GM23248 (cell line): Measurements from ENCODE around the gene C11orf68. TPM values are rescaled to one million over a fixed set of nuclear protein-coding genes. Genes with fewer than 3 reads are reported as not detected.
A peak's percentile ranks its signal among the peaks of the same experiment; 100 is the strongest.
"Not testable (repeated sequence)": the region's sequence is repeated elsewhere in the genome, so short reads cannot be mapped to it uniquely, and the experiment has no call there.

Source experiments
- DNase-seq: peaks from one replicate; pipeline ENCODE4 v3.0.0-alpha.2; 2015
- H2AFZ ChIP-seq: fragments of 200-600 bp; sonication (generic); 2 replicates; pipeline ENCODE4 v1.6.1; 2016; ENCODE audit warnings: antibody characterized with exemption
- H3F3A ChIP-seq: fragments of 200-600 bp; sonication (generic); 2 replicates; pipeline ENCODE4 v1.6.1; 2016; ENCODE audit warnings: mild to moderate bottlenecking, antibody characterized with exemption, mixed run types; ENCODE audit not compliant: insufficient read depth
- H3K27ac ChIP-seq: fragments of 200-600 bp; sonication (generic); 2 replicates; pipeline ENCODE4 v1.5.1; 2016; ENCODE audit warnings: mild to moderate bottlenecking
- H3K27me3 ChIP-seq: fragments of 200-600 bp; sonication (generic); replicated peaks from 2 replicates; pipeline ENCODE4 v1.6.1; 2016; ENCODE audit warnings: mild to moderate bottlenecking; ENCODE audit not compliant: insufficient read depth
- H3K36me3 ChIP-seq: fragments of 200-600 bp; sonication (generic); 2 replicates; pipeline ENCODE4 v1.6.1; 2016; ENCODE audit warnings: low read depth, mild to moderate bottlenecking
- H3K4me1 ChIP-seq: fragments of 200-600 bp; sonication (generic); 2 replicates; pipeline ENCODE4 v1.6.1; 2016; ENCODE audit warnings: mild to moderate bottlenecking; ENCODE audit not compliant: insufficient read depth
- H3K4me2 ChIP-seq: fragments of 200-600 bp; sonication (generic); one replicate; pipeline ENCODE4 v1.6.1; 2016; ENCODE audit warnings: mild to moderate bottlenecking; ENCODE audit not compliant: unreplicated experiment
- H3K4me3 ChIP-seq: fragments of 200-600 bp; sonication (generic); 2 replicates; pipeline ENCODE4 v1.5.1; 2016; ENCODE audit warnings: mild to moderate bottlenecking
- H3K79me2 ChIP-seq: fragments of 200-600 bp; sonication (generic); 2 replicates; pipeline ENCODE4 v1.6.1; 2016; ENCODE audit warnings: mild to moderate bottlenecking; ENCODE audit not compliant: insufficient read depth
- H3K9ac ChIP-seq: fragments of 200-600 bp; sonication (generic); 2 replicates; pipeline ENCODE4 v1.6.1; 2016; ENCODE audit warnings: mild to moderate bottlenecking
- H3K9me2 ChIP-seq: fragments of 200-600 bp; sonication (generic); 2 replicates; pipeline ENCODE4 v1.6.1; 2016; ENCODE audit warnings: mixed run types, mild to moderate bottlenecking, moderate library complexity; ENCODE audit not compliant: insufficient read depth
- H3K9me3 ChIP-seq: fragments of 200-600 bp; sonication (generic); one replicate; pipeline ENCODE4 v1.6.1; 2017; ENCODE audit warnings: low read depth
- H4K20me1 ChIP-seq: fragments of 200-600 bp; sonication (generic); 2 replicates; pipeline ENCODE4 v1.6.0; 2016; ENCODE audit not compliant: insufficient read depth
- EZH2 ChIP-seq: fragments of 200-600 bp; sonication (generic); IDR thresholded peaks from 2 replicates; pipeline ENCODE4 v1.6.1; 2018; ENCODE audit warnings: antibody characterized with exemption, mild to moderate bottlenecking; ENCODE audit not compliant: insufficient read depth, poor library complexity, severe bottlenecking
- EZH2phosphoT487 ChIP-seq: fragments of 200-600 bp; sonication (generic); IDR thresholded peaks from 2 replicates; pipeline ENCODE4 v1.6.1; 2018; ENCODE audit warnings: antibody characterized with exemption, moderate library complexity, mild to moderate bottlenecking, low read depth; ENCODE audit not compliant: insufficient read depth
- WGBS, 2 experiments: methylation state at CpG; one replicate each; pipeline ENCODE4 v1.1.6; 2015 to 2017; ENCODE audit warnings: low lambda C conversion rate in 2 of 2, low coverage in 1 of 2; ENCODE audit errors: missing lambda C conversion rate in 2 of 2; 5-methylcytosine and 5-hydroxymethylcytosine counted together
- in situ Hi-C: fragments of 300-500 bp; cut with MboI; formaldehyde crosslinking; loops from 2 replicates; pipeline ENCODE4 v1.15.0; 2020
- polyA plus RNA-seq: library from polyadenylated mRNA; unstranded; fragments of >200 nt; fragmentation: Nextera tagmentation; extraction: Ambion mirVana; gene quantifications from 2 replicates; pipeline ENCODE4 v1.2.1, GENCODE V29; 2016
- total RNA-seq: library from RNA; depleted of rRNA; stranded (reverse); fragments of >200 nt; shearing (Covaris generic); gene quantifications from 2 replicates; pipeline ENCODE4 v1.2.3, GENCODE V29; 2014

Gene C11orf68
- total and polyA plus RNA-seq, 2 experiments from 2014 or later = 50.5 to 91.5 TPM

DNA sequence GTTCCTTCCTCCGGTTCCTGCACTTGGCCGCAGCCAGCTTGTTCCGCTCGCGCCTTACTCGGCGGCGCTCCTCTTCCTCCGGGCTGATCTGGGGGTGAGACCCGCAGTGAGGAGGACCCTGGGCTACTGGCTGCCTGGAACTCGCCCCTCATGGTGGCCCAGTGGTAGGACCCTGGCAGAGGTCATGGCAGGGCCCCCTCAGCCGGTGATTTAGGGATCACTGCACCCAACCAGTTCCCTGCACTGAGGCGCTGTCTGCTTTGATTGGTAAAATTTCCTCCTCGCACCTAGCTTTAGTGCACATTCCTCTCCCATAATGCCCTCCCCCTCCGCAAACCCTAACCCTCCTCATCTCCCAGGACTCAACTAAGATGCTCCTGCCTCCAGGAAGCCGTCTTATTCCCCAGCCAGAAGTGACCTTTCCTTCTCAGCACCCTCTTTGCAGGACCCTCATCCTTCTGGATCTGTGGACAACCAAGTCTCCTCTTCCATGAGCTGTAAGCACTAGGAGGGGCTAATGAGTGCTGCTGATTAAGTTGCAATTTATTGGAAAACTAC is 24.7 kb downstream of the C11orf68 start:
- Histone ChIP-seq H3K27me3 (no peaks in the 10 kb centered on the region), H3F3A (peaks cover 78% of the 10 kb centered on the region), H3K79me2 (peaks cover 80% of the 10 kb centered on the region), H3K36me3 (peaks cover 43% of the 10 kb centered on the region; the same call in 1 of the 2 replicates), H3K4me1 (peaks cover 66% of the 10 kb centered on the region), H3K9me2 (no peaks in the 10 kb centered on the region), H4K20me1 (peaks cover 7% of the 10 kb centered on the region), H3K27ac (peak overlapping the region; percentile 99), H2AFZ (no peak overlapping the region), H3K9me3 (no peaks in the 10 kb centered on the region), H3K4me2 (peak overlapping the region; percentile 93), H3K4me3 (peak overlapping the region; percentile 95), H3K9ac (peak overlapping the region; percentile 99)
- WGBS, 2 experiments = 88 to 89% methylated on average over 16 of the region's 16 CpGs
- no peak for DNase-seq
- no peak for TF ChIP-seq EZH2phosphoT487
- no peak for TF ChIP-seq EZH2
- in situ Hi-C loops = no loop called here

DNA sequence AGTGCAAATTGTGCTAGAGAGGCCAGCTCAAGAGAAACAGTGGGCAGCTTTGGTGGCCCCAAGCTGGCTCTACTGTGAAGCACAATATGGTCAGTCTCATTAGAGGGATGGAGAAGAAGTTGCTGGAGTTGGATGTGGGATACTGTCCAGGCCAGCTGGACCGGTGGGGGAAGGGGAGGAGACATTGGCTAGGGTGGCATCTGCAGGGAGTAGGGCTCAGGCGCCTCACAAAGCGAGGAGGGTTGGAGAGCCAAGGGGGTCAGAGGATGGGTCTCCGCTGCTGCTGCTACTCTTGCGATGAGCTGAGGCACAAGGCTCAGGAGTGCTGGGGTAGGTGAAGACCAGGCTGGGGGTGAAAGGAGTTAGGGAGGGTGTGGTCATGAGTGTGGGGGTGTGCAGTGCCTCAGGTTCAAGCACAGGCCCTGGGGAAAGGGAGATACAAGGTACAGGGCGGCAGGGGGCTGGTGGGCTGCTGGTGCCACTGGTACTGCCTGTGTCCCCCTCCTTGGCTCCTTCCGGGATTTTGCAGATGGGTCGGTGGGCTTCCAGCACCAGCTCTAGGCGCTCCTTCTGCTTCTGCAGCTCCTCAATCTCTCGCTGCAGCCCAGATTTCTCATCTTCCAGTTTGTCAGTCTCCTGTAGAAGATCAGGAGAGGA is 26.1 kb downstream of the C11orf68 start:
- Histone ChIP-seq H2AFZ (no peak overlapping the region), H4K20me1 (peaks cover 7% of the 10 kb centered on the region), H3K4me3 (peak overlapping the region; percentile 95), H3K4me1 (peaks cover 62% of the 10 kb centered on the region), H3K9me2 (no peaks in the 10 kb centered on the region), H3K36me3 (peaks cover 36% of the 10 kb centered on the region; the same call in 1 of the 2 replicates), H3K27me3 (no peaks in the 10 kb centered on the region), H3K79me2 (peaks cover 68% of the 10 kb centered on the region), H3K9me3 (no peaks in the 10 kb centered on the region), H3K27ac (peak overlapping the region; percentile 99), H3K4me2 (peak overlapping the region; percentile 93), H3K9ac (peak overlapping the region; percentile 99), H3F3A (peaks cover 75% of the 10 kb centered on the region)
- in situ Hi-C loops = no loop called here
- DNase-seq = no peak
- WGBS, 2 experiments = 50 to 55% methylated on average over 10 of the region's 10 CpGs
- no peak for TF ChIP-seq EZH2
- no peak for TF ChIP-seq EZH2phosphoT487

DNA sequence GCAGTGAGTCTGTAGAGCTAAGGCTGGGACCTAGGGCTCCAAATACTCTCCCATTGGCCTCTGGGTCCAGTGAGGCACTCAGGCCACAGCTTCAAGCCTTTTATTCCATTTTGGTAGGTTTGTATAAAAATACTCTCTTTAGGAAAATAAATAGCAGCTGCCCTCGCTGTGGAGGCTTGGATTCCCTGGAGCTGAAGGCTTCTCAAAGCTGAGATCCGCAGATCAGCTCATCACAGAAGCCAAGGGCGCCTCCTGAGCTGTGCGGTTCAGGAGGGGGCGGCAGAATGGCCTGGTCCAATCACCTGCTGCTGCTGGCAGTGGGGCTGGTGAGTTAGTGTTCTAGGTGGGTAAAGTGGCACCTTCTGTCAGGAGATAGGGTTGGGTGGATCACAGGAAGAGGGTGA is 26.7 kb downstream of the C11orf68 start:
- H4K20me1 ChIP-seq, H2AFZ ChIP-seq, in situ Hi-C loops, H3K9me3 ChIP-seq, H3K9me2 ChIP-seq, H3K27me3 ChIP-seq: not testable (repeated sequence)
- Histone ChIP-seq H3K27ac (peak overlapping the region; percentile 99), H3K4me3 (peak overlapping the region; percentile 95), H3K36me3 (peaks cover 32% of the 10 kb centered on the region; the same call in 1 of the 2 replicates), H3K9ac (peak overlapping the region; percentile 99), H3F3A (peaks cover 75% of the 10 kb centered on the region), H3K4me2 (peak overlapping the region; percentile 93), H3K79me2 (peaks cover 68% of the 10 kb centered on the region), H3K4me1 (peaks cover 62% of the 10 kb centered on the region)
- 66 to 67% methylated on average over 5 of the region's 5 CpGs for WGBS, 2 experiments
- DNase-seq = peak; percentile 48

DNA sequence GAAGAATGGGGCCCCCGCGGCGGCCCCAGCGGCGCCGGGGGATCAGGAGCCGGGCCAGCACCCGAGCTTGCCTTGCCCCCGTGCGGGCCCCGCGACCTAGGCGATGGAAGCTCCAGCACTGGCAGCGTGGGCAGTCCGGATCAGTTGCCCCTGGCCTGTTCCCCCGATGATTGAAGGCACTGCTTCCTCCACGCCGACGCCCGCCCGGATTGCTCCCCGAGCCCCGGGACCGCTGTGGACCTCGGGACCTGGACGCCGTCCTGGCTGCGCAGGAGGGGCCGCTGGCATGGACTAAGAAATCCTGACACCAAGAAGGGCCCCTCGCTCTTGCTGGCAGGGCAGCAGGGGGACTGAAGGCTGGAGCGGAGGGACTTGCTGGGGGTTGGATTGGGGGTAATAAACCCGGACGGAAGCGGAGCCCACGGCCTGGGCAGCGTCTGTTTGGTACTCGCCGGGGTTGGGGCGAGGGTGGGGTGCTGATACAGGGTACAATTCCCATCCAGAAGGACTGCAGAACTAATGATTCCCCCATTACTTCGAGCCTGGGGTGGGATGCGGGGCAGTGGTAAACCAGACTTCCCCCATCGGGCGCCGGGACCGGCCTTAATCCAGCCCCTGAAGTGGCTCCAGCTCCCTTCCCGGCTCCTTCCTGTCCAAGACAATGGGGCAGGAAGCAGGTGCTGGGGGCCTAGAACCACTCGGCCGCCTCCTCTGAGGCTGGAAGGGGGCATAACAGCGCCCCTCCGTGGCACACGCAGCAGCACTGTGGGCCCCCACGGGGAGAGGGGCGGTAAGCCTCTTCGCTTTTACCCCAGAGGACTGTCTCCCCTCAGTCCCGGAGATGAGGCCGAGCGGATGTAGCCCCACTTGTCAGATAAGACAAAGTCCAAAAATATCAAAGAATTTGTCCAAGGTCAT is 27.4 kb downstream of the C11orf68 start:
- Histone ChIP-seq H3K4me1 (peaks cover 59% of the 10 kb centered on the region), H3K36me3 (peaks cover 27% of the 10 kb centered on the region; the same call in 1 of the 2 replicates), H2AFZ (no peak overlapping the region), H3F3A (peaks cover 75% of the 10 kb centered on the region), H3K9ac (peak overlapping the region; percentile 99), H3K4me2 (peak overlapping the region; percentile 93), H3K9me2 (no peaks in the 10 kb centered on the region), H3K9me3 (no peaks in the 10 kb centered on the region), H4K20me1 (peaks cover 2% of the 10 kb centered on the region), H3K79me2 (peaks cover 68% of the 10 kb centered on the region), H3K4me3 (peak overlapping the region; percentile 95), H3K27me3 (no peaks in the 10 kb centered on the region), H3K27ac (peak overlapping the region; percentile 99)
- no peak for TF ChIP-seq EZH2
- no peak for TF ChIP-seq EZH2phosphoT487
- DNase-seq = peak; percentile 64
- 5% methylated on average over 52 to 54 of the region's 57 CpGs for WGBS, 2 experiments
- in situ Hi-C loops = no loop called here
